Measurements from ENCODE around the gene LRMDA.

The LRMDA gene

GRCh38 chr10:75716506-75716905, 285.1 kb downstream of the LRMDA start:
- no peak for DNase-seq (ENCODE audit: low spot score)

- DNase-seq (ENCODE audit: low spot score): no peak
Observed at GRCh38 chr10:75717126-75717916, 285.9 kb downstream of the LRMDA start.

GRCh38 chr10:75718991-75719390, 287.6 kb downstream of the LRMDA start:
- no peak for DNase-seq (ENCODE audit: low spot score)

GRCh38 chr10:75720157-75720556, 288.7 kb downstream of the LRMDA start:
- no peak for DNase-seq (ENCODE audit: low spot score)

GRCh38 chr10:75722020-75722419, 290.6 kb downstream of the LRMDA start:
- DNase-seq (ENCODE audit: low spot score): no peak

- no peak for DNase-seq (ENCODE audit: low spot score)
Observed at GRCh38 chr10:75722609-75723008, 291.2 kb downstream of the LRMDA start.

GRCh38 chr10:75723319-75723980, 292.0 kb downstream of the LRMDA start:
- DNase-seq (ENCODE audit: low spot score): no peak

GRCh38 chr10:75724047-75724446, 292.6 kb downstream of the LRMDA start:
- no peak for DNase-seq (ENCODE audit: low spot score)

GRCh38 chr10:75726522-75727483, 295.4 kb downstream of the LRMDA start:
- no peak for DNase-seq (ENCODE audit: low spot score)

- no peak for DNase-seq (ENCODE audit: low spot score)
Observed at GRCh38 chr10:75730847-75731246, 299.4 kb downstream of the LRMDA start.

GRCh38 chr10:75733135-75733890, 301.9 kb downstream of the LRMDA start:
- DNase-seq (ENCODE audit: low spot score): no peak

GRCh38 chr10:75736151-75736640, 304.8 kb downstream of the LRMDA start:
- no peak for DNase-seq (ENCODE audit: low spot score)

- DNase-seq (ENCODE audit: low spot score): no peak
Observed at GRCh38 chr10:75736889-75737579, 305.6 kb downstream of the LRMDA start.

- no peak for DNase-seq (ENCODE audit: low spot score)
Observed at GRCh38 chr10:75737580-75737949, 306.1 kb downstream of the LRMDA start.

GRCh38 chr10:75738924-75739323, 307.5 kb downstream of the LRMDA start:
- DNase-seq (ENCODE audit: low spot score): no peak

GRCh38 chr10:75739414-75740143, 308.2 kb downstream of the LRMDA start:
- no peak for DNase-seq (ENCODE audit: low spot score)

- DNase-seq (ENCODE audit: low spot score): no peak
Observed at GRCh38 chr10:75740541-75740940, 309.1 kb downstream of the LRMDA start.

- no peak for DNase-seq (ENCODE audit: low spot score)
Observed at GRCh38 chr10:75742355-75742754, 310.9 kb downstream of the LRMDA start.

- DNase-seq (ENCODE audit: low spot score): no peak
Observed at GRCh38 chr10:75743291-75743778, 311.9 kb downstream of the LRMDA start.

GRCh38 chr10:75744261-75744660, 312.8 kb downstream of the LRMDA start:
- DNase-seq (ENCODE audit: low spot score): no peak

Data from CD4-positive, alpha-beta T cell treated with Interleukin-2 at 100 ng/mL for 4 hours (primary cell).